Measurements from ENCODE around the gene PIM3. TPM values are rescaled to one million over a fixed set of nuclear protein-coding genes. Genes with fewer than 3 reads are reported as not detected.

The PIM3 gene
- total and polyA plus RNA-seq, 2 of the 8 experiments (the other 6 are each of a cell fraction or from before 2014, with no cell fraction given) = 22.6 to 30.0 TPM

GRCh38 chr22:49944399-49944891, 16.1 kb upstream of the PIM3 start:
- Histone ChIP-seq H3K23me2 (ENCODE audit: low read depth, low read length) (peaks cover 3% of the 10 kb centered on the region; the same call in 1 of the 2 replicates), H3K14ac (ENCODE audit: insufficient read length) (no peak overlapping the region), H4K20me1 (replicated peaks in 1 of 2; ENCODE audit: control insufficient read depth in 1 of 2, insufficient read depth in 2 of 2, low read length in 2 of 2) (no peaks in the 10 kb centered on the region), H4K5ac (ENCODE audit: insufficient read length, low read depth, low read length) (no peak overlapping the region), H3K27ac (ENCODE audit: low read depth, low read length) (no peak overlapping the region), H4K91ac (replicated peaks; ENCODE audit: insufficient read length, low read length) (peak overlapping the region; percentile 74), H3K79me2 (ENCODE audit: control insufficient read depth in 1 of 2, insufficient read depth in 2 of 2, low read length in 2 of 2) (no peaks in the 10 kb centered on the region), H3K9ac (replicated peaks in 1 of 4; ENCODE audit: extremely low read depth in 1 of 4, low read depth in 3 of 4, low read length in 3 of 4) (no peak overlapping the region), H2BK12ac (ENCODE audit: low read depth, low read length) (0 out of 2 replicates have a peak overlapping the region, but pooled peaks have one; percentile 50), H3K4me1 (replicated peaks in 1 of 4; ENCODE audit: control insufficient read depth in 3 of 4, insufficient read depth in 4 of 4, low read length in 3 of 4) (peaks cover 0 to 20% (median 10%) of the 10 kb centered on the region in 4 experiments; a peak in 5 of 7 replicates), H3K9me3 (ENCODE audit: insufficient read depth in 2 of 2, low read depth in 1 of 2, low read length in 1 of 2) (no peaks in the 10 kb centered on the region), H3K4me3 (ENCODE audit: extremely low read depth in 1 of 4, insufficient read depth in 2 of 4, low read depth in 3 of 4, low read length in 4 of 4) (no peak overlapping the region), H3K23ac (ENCODE audit: insufficient read length) (no peak overlapping the region), H2BK20ac (ENCODE audit: low read length) (no peak overlapping the region), H3K36me3 (ENCODE audit: control insufficient read depth in 2 of 4, insufficient read depth in 4 of 4, low read length in 3 of 4) (no peaks in the 10 kb centered on the region), H2BK120ac (replicated peaks; ENCODE audit: low read depth, low read length) (no peak overlapping the region), H2AK5ac (ENCODE audit: low read depth, low read length) (no peak overlapping the region), H4K8ac (ENCODE audit: extremely low read depth, insufficient read depth, low read length) (no peak overlapping the region), H3K79me1 (ENCODE audit: low read depth, low read length) (no peaks in the 10 kb centered on the region), H3K18ac (ENCODE audit: extremely low read depth, low read length) (no peak overlapping the region), H2BK5ac (ENCODE audit: low read depth, low read length) (no peak overlapping the region), H3K4ac (replicated peaks; ENCODE audit: insufficient read length, low read depth, low read length) (no peak overlapping the region), H2AFZ (ENCODE audit: low read length) (no peak overlapping the region), H2BK15ac (ENCODE audit: low read length) (no peak overlapping the region), H3K56ac (replicated peaks; ENCODE audit: insufficient read length, low read depth, low read length) (no peak overlapping the region), H3K27me3 (replicated peaks in 1 of 4; ENCODE audit: control insufficient read depth in 3 of 4, extremely low read depth in 1 of 4, insufficient read depth in 3 of 4, low read length in 3 of 4) (no peaks in the 10 kb centered on the region; a peak in 1 of 7 replicates), H3K4me2 (ENCODE audit: insufficient read depth in 1 of 2, low read depth in 2 of 2, low read length in 2 of 2) (no peak overlapping the region)
- 96% methylated on average over 12 of the region's 13 CpGs; no CpG with 5 or more reads in 1 of the 2 experiments for WGBS, 2 experiments (ENCODE audit: extremely low coverage in 1 of 2, insufficient coverage in 1 of 2, insufficient read length in 1 of 2, insufficient replicate concordance in 2 of 2, low coverage in 1 of 2, low lambda C conversion rate in 2 of 2, missing lambda C conversion rate in 1 of 2)
- CTCF ChIA-PET (ENCODE audit: partially characterized antibody) = no interaction called here
- DNase-seq (ENCODE audit: low read depth in 1 of 2, low spot score in 2 of 2) (no peak), FAIRE-seq (no peak)
- TF ChIP-seq TAF1 (IDR thresholded peaks at IDR 0.05; ENCODE audit: low read depth, low read length) (no peak), RFX5 (IDR thresholded peaks at IDR 0.05; ENCODE audit: borderline replicate concordance, low read depth, low read length) (no peak), ATF3 (IDR thresholded peaks at IDR 0.05; ENCODE audit: insufficient read depth, low read depth, low read length) (no peak)
- POLR2A ChIA-PET (ENCODE audit: partially characterized antibody) = interaction anchor here (1.3 kb wide), 1 partner anchor 13 kb away, joined by 3 read pairs; no protein-coding TSS in a partner anchor

Measured in H1 (cell line).